Activated gamma-delta T cell treated with anti-CD3 and anti-CD28 coated beads, Interleukin-2, amount 50 U/mL, for 16 hours (primary cell): ENCODE data around the gene LAMA3.
A peak's percentile ranks its signal among the peaks of the same experiment; 100 is the strongest.

Experiments used
- DNase-seq: peaks from one replicate; pipeline ENCODE4 v3.0.0-alpha.2; 2020; ENCODE audit warnings: low read depth

LAMA3 gene

DNA sequence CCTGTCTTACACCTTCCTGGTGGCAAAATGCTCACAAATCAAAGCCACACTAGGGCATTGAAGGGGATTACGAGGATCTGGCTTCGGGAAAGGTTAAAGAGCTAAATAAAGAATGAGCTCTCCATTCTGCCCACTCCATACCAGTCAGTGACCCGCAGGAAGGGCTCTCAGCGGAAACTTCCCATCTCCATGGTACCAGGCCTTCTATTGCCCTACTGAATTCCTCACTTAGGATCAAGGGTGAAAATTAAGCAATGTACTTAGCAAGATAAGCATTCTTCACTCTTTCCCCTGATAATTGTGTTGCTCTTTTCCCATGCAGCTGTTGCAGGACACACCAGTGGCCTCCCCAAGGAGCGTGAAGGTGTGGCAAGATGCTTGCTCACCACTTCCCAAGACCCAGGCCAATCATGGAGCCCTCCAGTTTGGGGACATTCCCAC is 249.7 kb downstream of the LAMA3 start:
- no peak for DNase-seq

DNA sequence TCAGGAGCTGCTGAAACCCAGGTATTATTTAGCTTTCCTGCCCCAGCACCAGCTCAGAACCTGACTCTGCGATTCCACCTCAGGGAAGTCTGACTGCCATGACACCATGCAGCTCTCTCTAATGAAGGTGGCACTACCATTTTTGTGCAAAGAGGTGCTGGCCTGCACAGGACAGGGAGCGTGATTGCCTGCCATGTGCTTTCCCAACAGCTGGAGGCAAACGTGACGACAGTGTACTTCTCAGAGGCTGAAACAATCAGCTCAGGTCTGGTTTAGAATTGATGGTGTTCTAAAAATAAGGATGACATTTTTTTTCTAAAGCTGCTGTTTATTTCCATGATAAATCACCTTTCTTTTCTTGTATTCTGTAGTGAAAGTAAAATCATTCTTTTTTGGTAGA is 250.1 kb downstream of the LAMA3 start:
- DNase-seq, result no peak

DNA sequence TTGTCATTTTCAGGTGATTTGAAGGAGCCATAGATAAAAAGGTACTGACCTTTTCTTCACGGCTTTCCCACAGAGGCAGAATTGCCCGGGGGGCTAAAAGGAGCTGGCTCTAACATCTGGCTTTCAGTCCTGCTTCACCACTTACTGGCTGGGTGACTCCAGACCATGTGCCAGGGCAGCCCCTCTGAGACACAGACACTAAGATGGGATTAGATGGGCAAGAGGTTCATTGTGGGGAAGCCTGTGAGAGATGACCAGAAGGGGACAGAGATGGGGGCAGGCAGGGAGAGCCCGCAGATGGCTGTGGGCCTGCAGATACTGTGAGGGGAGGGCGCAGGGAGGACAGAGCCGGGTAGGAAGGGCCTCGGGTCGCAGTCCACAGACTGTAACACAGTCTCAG is 250.6 kb downstream of the LAMA3 start:
- DNase-seq, result no peak

DNA sequence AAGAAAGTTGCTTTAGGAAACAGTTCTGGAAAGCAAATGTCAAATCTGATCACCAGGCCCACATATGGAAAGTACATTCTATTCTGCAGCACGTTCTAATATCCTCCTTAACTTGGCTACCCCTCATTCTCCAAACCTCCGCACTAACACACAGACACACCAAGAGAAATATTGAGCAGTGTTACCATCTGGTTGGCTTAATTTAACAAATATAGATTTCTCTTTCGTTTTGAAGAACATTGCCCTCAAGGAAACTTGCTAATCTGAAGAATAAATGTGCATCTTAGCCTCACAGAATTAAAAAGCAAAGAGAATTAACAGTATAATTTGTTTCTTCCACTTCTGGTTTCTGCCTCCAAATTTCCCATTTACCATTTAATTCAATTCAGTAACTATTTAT is 252.5 kb downstream of the LAMA3 start:
- no peak for DNase-seq

DNA sequence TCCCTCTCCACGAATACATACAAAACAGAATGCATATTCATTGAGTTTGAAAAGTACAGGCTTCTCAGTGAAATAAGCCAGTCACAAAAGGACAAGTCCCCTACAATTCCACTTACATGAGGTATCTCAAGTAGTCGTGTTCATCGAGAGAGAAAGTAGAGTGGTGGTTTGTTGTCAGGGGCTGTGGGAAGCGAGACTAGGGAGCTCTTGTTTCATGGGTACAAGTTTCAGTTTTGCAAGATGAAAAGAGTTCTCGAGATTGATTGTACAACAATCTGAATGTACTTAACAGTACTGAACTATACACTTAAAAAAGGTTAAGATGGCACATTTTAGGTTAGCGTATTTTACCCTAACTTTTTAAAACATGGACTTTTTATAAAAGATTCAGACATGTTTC is 253.9 kb downstream of the LAMA3 start:
- no peak for DNase-seq

DNA sequence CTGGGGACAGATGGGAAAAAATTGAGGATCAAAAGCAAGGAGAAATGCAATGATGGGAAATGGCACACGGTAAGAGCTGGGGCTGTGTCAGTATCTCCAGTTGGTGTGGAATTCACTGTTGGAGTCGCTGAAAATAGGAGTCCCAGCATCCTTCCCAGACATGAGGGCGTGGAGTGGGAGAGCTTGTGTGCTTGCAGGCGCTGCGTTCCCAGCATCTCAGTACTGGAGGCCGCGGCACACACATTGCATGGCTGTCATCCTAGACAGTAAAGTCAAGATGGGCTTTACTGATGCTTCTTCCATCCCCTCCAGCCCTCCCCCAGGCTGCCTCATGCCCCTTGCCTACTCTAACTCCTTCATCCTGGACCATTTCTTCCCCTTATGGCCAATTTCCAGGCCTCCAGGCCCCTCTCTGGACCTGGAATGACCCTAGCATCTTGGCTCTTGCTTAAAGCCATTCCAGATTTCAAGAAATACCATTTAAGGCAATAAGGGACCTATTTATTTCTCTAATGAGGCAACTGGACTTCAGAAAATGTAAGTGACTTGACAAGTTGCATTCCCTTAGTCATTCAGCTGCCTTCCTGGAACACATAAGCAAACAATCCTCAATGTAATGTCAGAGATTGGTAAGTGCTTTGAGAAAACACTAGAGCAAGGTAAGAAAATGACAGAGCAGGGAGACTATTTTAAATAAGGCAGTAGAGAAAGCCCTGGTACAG is 254.8 kb downstream of the LAMA3 start:
- no peak for DNase-seq

DNA sequence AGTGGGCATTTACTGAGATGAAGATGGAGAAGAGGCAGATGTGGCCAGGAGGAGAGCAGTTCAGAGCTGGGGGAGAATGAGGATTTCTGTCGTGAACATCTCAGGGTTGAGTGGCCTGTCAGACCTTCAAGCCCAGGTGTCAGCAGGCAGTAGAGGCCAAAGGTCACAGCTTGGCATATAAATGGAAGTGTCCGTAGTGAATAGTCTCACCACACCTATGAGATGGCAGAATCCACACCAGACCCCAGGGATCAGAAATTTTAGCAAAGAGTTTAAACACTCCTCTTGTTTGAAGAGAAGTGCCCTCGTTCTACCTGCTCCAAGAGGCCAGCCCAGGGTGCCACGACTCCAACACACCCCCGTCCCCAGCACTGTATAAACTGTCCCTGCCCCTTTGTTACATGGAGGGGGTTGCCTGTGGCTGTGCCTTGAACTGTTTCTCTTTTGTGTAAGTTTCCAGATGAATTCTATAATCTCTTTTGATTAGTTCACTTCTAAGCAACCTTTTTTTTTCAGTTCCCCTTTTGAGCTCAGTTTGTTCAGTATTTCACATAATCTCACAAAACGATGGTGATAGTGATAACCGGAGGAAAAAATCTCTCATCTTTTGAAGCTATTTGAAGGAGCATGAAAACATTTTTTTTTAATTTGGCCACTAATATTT is 256.3 kb downstream of the LAMA3 start:
- DNase-seq, result no peak

DNA sequence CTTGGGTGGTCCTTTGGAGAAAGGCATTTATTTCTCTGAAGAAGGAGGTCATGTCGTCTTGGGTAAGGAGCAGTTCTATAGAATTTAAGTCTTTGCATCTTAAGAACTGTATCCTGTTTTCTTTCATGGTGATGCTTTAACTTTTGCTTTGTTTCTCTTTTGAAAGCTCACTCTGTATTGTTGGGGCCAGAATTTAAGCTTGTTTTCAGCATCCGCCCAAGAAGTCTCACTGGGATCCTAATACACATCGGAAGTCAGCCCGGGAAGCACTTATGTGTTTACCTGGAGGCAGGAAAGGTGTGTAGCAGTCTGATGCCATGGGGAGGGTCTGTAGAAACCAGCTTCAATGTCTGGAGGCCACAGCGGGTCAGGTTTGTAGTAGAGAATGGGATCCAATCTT is 260.6 kb downstream of the LAMA3 start:
- no peak for DNase-seq

DNA sequence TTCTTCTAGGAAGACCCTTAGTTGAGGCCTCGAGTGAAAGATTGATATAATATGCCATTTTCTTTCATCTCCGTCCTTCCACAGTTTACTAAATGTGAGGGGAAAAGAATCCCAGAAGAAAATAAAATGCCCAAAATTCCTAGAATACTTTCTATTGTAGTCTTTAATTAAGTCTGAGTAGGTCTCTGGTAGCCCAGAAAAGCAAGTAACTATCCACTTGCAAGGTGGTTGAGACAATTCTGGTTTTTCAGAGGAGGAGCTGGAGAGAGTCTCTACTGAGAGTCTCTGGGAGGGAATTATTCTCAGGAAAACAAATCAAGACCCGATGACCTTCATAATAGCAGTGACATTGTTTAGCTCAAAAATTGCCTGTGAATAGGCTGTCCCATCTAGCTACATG is 261.4 kb downstream of the LAMA3 start:
- no peak for DNase-seq

DNA sequence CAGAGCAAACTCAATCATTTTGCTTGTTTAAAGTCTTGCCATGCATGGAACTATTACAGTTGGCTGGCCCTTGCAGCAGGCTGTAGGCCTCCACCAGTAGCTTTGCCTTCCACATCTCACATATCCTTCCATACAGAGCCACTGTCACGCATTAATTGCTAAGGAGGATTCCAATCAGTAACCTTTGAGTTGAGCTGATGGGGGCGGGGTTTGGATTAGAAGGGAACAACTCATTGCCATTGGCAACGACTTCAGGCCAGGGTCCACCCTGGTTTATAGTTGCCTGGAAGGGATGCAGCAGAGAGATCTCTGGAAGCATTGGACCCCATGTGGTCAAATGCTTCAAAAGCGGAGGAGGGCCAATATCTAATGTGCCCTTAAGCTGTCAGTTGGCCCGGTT is 262.0 kb downstream of the LAMA3 start:
- DNase-seq, result no peak

DNA sequence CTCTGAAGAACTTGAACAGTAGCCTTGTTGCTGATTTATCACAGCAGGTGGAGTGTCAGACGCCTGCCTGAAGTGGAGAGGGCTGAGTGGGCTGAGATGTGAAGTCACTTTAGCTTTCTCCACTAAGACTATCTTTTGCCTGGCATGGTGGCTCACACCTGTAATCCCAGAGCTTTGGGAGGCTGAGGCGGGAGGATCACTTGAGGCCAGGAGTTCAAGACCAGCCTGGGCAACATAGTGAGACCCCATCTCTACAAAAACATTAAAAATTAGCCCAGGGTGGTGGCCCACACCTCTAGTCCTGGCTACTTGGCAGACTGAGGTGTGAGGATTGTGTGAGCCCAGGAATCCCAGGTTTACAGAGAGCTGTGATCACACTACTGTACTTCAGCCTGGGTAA is 264.7 kb downstream of the LAMA3 start:
- DNase-seq, result no peak

DNA sequence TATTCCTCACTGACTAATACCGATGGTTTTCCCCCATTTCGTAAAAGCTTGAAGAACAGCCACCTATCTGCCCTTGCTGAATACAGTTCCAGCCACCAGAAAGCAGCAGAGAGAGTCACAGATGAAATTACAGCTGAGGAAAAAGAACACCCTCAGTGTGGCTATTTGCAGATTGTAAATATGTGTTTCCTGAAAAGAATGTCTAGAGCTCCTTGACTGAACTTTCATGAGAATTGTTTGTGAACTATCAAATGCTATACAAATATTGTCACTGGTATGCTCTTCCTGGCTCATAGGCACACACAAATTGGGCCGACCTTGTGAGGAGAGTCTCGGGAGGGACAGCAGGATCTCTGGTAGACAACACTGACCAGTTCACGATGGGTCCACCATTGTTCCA is 267.2 kb downstream of the LAMA3 start:
- DNase-seq, result no peak

DNA sequence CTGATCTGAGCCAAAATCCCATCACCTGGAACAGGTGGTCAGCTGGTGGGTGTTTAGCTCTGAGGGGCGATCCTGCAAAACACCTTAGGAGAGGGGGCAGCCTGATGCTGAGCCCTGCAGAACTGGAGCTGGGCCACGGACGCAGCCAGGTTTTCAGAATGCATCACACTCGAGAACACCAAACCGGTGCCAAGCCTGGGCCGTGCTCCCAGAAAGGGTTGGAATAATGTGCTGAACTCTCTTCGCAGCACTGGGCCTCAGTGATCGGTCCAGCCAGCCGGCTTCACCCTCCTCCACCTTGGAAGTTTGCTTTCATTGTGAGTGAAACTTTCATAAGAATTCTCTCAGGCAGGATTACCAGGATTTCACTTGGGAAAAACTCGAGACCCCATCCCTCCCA is 268.8 kb downstream of the LAMA3 start:
- DNase-seq, result no peak

DNA sequence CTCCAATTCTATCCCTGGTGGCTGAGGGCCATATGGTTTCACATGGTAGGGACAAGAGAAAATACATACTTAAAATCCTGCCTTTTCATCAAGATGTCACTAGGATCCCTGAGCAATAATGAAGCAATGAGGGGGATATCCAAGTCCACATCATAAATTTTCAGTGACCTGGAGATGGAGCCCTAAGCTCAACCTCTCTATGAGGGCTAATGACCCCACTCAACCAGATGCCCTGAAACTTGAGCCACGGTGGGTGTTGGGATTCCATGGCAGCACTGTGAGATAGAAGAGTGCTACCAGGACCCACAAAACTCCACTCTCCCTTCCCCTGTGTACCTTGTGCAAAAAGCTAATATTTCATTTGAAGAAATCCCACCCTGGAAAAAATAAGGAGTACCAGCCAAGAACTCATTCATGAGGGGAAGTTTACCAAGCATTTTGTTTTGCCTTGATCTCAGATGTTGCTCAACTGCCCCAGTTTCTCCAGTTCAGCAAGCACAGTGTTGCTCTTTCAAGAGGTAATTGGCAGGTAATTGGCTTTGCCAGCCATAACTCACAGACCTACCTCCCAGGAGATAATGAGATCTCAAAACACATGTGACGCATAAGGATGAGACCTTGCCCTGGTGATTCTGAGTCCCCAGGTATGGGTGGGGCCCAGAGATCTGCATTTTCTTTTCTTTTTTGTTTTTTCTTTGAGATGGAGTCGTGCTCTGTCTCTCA is 274.4 kb downstream of the LAMA3 start:
- no peak for DNase-seq

DNA sequence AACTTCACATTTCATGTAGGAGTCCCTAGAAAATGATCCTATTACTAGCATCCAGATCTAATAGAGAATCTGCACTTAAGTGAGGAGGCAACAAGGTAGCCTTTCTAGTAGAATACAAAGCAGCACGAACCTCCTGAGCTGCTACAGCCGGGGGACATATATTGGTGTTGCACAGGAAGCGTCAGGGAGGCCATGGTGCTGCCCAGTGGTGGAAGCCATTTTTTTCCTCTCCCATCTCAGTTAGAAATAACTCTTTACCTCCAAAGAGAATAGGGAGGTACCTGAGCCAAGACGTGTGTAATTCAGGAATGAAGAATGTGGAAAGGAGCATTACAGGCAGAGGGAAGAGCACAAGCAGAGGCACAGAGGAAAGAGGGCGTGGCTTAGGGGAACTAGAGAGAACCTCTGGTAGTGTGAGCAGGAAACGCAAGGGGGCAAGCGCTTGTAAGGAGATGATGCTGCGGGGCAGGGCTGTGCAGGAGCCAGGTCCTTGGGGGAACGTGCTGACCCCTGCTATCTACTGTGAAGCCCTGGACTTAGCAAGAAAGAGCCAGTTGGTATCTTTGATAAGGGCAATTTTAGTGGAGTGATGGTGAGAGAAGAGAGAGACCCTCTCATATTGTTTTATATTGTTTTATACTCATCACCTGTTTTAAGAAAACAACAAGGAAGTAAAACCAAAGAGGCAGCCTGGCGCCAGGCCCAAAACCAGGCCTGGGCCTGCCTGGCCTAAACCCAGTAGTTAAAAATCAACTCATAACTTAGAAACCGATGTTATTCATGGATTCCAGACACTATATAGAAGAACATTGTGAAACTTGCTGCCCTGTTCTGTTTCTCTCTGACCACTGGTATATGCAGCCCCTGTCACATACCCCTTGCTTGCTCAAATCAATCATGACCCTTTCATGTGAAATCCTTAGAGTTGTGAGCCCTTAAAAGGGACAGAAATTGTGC is 275.3 kb downstream of the LAMA3 start:
- DNase-seq, result peak; percentile 27

DNA sequence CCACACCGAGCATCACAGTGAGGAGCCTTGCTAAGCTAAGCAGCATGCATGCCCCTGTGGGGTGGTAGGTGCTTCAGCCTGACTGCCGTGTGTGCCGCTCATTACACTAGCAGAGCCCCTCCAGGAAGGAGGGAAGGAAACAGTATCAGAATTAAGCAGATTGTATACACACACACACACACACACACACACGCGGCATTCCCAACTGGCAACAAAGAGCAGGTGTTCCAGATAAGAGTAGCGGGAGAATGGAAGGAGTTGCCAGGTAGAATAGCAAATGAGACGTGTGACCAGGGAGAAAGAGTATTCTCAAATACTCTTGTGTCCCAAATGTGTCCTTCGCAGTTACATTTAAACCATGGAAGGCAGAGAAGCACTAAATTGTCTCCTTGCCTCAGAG is 277.7 kb downstream of the LAMA3 start:
- no peak for DNase-seq

DNA sequence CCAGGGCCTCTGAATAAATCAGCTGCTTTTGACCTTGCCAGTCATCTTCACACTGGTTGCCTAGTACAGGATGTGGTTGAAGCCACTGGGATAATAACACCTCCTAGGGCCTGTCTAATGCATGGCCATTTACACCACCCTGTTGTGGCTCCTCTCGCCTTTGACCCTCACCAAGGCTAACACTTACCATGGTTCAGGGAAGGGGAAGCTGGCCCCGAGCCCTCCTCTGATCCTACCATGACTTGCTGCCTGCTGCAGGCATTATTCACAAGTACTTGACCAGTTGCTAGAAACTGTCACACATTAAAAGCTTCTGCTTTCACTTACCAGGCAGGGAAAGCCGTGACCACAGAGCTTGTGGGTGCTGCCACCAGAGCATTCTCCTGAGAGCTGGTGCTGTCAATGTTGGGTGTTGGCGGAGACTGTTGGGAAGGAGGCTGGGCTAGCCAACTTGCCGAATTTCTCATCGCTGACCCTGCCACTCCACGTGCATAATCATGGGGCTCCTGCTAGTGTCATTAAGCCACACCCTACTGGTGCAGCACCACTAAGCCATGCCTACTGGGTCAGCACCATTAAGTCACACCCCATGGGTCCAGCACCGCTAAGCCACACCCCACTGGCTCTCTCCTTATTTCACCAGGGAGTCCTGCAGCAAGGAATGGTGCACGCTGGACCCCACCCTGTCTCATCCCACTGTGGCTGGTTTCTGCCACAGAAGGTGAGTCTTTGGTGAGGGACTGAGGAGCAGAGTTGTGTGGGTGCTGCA is 278.3 kb downstream of the LAMA3 start:
- DNase-seq, result no peak

DNA sequence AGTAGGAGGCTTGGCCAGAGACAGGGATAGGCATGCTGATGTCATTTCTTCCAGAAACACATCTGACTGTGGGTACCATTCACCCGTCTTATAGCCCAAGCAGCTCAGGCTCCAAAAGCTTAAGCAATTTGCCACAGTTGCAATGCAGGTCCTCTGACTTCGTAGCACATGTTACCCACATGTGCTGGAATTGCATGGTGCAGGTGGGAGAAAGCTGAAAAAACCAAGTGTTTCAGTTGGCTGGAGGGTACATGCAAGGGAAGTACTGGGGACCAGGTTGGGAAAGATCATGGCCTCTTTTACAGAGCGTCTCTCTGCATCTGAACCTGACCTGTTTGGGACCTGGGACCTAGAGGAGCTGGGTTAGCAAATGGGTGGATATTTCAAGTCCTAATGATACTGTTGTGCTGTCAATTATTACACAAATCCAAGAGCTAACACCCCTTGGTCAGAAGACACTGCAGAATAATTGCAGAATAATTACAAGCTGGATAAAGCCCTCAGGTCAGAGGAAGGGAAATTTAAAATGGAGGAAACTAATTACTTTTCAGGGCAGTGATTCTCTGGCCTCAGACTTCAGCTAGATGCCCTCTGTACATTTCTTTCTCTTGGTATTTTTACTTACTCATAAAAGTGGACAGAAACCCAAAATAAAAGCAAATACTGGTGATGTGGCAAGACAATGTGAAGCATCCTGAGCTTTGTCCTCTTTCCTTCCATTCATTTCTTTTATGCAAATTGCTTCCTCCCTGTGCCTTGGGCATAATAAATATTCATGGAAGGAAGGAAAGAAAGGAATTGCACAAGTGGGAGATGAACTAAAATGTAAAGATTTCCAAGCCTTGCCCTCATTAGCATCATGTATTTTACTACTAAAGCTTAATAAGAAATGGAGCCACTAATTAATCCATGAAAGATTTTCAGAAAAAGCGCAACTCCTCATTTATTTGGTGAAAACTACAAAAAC is 279.7 kb downstream of the LAMA3 start:
- DNase-seq, result no peak

DNA sequence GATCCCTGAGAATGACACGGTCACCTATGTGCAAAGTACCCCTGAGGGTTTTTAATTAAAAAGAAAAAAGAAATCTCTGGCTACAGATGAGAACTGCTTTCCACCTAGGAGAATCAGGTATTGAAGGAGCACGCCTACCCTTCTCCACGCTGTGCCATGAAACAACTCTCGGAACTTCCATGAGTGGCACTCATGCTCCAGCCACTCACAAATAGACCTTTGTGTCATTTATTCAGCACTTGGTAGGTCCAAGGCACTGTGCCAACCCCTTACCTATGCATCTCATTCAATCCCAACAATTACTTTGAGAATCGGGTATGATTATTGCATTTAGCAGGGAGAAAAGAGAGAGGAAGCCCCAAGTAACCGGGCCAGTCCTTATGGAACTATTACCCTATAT is 280.4 kb downstream of the LAMA3 start:
- no peak for DNase-seq
